Kidney tubule cell (primary cell): ENCODE results near the gene ORC5.
A peak's percentile ranks its signal among the peaks of the same experiment; 100 is the strongest.
"Not testable (repeated sequence)": the region's sequence is repeated elsewhere in the genome, so short reads cannot be mapped to it uniquely, and the experiment has no call there.

Experiments used
- DNase-seq: peaks from one replicate; pipeline ENCODE4 v3.0.0-alpha.2; 2018; ENCODE audit warnings: low spot score

The ORC5 gene

DNA sequence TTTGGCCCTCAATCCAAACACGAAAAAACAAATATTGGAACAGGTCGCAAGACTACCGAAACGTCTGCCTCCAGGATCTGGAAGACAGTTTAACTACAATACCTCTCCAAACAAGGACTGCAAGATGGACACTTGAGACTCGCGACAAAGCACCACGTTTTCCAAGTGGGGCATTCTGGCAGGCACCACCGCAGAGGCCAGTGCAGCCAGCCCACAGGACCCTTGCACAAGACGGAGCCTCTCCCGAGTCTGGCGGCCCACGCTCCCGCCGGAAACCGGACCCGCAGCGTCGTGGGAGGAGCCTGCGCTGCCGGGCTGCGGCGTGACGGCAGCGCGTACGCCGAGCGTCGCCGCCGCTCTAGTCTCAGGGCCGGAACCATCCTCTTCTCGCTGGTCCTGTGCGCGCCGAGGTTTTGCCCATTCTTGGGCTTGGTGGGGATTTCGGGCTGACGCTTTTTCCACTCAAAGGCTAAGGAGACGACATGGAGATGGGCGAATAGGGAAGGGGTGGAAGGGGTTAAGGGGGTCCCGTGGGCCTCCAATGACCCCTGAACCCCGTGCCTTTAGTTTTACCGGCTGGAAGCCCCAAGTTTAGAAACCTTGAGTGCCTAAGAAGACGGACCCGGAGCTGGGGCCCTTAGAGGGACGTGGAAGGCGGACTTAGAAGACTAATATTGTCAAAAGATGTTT, at the start of gene ORC5:
ORC5 (minus strand) TSS at position 283 of the 690 bp plus-strand sequence; CDS start at position 174, 109 bp downstream.
- DNase-seq: peak; percentile 86

DNA sequence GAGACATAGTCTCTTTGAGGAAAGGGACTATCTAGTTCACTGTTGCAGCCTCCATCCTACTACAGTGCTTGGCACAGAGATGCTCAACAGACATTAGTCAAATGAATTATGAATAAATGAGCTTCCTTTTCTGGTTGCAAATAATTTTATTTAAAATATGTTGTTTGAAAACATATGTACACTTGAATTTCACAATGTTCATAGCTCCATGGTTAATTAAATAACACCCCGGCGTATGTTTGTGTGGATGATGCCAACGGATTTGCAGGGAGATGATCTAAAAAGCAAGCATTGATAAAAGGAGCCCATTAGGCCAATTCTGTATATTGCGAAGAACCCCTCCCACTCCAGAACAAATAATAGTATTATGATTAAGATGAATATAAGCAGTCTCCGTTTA, 47.8 kb upstream of the ORC5 start:
- DNase-seq: no peak

DNA sequence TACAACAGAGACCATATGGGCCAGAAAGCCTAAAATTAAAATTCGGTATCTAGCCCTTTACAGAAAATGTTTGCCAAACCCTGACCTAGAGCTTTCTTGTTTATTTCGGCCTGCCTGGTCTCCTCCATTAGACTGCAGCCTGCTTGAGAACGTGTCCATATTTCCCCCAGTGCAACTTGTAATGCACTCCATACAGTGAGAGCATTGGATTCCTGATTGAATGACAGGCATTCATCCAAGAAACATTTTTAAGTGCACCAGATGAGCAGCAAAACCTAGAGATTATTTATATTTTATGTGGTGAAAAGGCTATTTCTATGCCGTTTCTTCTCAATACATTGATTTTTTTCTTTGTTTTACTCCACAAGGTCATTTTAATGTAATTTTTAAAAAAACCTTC, 47.4 kb upstream of the ORC5 start:
- DNase-seq: no peak

DNA sequence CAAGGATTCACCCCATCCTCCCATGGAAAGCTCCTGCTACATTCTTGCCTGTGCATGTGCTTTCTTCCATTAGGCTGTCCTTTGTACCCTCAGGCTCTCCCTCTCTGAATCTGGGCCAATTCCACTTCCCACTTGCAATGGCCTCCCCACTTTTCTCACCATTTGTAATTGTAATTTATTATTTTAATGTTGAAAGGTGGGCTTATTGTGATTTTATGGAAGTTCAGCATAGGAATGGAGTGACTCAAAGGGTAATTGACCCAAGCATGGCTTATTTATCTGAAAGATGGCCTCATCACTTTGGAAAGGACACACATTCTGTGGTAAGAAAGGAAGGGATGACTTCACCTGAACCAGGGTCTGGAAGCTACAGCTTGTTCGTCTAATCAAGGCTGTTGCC, 46.9 kb upstream of the ORC5 start:
- no peak for DNase-seq

DNA sequence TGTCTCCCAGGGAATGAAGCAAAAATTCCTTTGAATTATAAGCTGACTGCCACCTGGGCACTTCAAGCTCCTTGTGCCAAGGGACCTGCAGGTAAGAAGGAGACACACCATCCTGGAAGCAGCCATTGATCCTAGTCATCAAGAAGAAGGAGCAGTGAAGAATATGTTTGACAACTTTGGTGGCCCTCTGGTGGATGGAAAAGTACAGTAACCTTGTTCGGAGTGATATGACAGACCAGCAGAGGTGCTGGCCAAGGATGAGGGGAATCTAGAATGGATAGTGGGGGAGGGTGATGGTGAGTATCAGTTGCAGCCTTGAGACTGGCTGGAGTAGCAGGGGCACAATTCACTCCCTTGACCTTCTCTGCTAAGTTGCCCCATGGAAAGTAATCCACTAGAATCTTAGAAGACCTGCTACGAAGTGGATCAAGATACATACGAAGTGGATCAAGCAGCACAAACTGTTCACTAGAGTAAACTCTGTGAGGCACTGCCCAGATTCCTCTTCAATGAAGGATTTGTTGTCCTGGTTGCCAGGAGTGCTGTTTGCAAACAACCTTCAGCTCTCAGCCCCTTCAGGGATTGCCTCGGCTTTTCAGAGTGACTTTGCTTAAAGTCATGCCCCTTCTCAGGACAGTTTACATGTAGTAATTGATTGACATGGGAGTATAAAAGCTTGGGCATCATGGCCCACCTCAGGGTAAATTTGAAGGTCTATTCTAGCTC, 44.8 kb upstream of the ORC5 start:
- no peak for DNase-seq

DNA sequence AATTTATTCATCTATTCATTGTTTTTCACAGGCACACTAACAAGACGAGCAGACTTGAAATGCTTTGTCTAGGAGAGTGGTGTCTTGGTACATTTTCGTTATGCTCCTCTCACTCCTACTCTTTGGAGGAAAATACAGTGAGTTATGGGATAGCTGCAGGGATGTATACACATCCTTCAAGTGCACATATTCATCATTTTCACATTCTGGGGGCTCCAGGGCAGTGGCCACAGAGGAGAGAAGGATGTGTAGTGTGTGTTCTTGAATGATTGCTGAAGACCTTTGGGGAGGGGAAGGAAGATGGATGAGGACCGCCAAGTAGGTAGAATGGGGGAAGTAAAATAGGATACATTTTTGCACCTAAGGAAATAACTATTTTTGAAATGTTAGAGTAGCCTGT, 34.8 kb upstream of the ORC5 start:
- no peak for DNase-seq

DNA sequence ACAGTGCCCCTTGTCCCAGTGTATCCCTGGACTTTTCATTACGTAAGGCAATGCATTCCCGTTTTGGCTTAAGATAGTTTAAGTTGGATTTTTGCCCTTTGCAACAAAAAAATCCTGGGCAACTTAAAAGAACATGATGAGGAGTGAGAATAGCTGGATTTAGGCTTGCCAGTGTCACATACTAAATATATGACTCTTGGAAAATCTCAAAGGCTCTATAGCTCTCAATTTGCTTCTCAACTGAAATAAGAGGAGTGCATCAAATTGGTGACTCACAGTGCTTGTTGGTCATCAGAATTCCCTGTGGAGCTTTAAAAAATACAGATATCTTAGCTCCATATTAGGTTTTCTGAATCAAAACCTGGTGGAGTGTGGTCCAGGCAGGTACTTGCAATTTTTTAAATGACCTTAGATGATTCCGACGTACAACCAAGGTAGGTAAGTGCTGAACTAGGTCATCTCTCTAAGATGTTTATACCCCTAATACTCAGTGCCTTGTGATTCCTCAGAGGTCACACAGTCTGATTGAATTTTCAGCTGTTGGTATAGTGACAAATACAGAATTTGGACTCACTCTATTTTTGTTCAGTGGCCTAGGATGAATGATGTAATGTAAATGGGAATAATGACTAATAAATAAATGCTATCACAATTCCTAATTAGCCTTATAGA, 33.9 kb upstream of the ORC5 start:
- no peak for DNase-seq

DNA sequence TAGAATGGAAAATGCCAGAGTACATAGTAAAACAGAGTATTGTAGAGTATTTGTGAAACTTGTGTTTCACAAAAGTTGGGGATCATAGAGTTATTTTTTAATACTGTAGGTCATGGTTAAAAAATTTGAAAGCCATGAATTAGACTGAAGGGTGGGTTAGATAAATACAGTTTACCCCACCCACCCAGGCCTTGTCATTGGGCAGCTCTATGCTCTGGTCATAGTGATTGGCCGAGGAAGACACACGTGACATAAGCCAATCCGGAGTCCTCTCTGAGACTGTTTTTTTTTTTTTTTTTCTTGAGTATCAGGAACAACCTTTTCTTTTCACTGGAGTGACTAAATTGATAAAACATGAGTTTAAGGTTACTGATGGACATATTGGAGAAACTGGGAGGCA, 33.3 kb upstream of the ORC5 start:
- no peak for DNase-seq

DNA sequence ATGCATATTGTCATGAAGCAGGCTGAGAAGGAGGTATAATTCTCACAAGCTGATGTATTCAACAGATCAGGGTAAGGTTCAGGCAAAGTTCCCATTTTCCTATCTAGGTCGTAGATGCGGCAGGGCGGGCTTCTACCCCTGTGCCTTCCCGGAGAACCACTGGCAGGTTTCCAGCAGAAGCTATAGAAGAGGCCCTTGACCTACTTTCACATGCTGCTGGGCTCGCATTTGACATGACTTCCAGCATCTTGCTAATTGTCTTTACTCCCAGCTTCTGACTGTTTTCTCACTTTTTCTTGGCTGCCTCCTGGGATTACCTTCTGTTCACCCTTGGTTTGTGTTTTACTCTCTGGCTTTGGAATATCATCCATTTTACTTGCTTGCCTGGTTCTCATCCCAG, 32.6 kb upstream of the ORC5 start:
- no peak for DNase-seq

DNA sequence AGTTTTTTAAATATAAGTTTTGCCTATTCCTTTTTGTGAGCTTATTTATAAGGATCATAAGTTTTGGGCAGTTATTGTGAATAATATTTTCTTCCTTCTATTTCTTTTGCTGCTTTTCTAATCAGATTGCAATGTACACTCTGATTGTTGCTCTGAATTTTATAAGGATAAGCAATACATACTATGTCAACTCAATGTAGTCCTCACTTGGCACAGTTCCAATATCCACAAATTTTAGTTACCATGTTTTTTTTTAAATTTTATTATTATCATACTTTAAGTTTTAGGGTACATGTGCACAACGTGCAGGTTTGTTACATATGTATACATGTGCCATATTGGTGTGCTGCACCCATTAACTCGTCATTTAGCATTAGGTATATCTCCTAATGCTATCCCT, 27.2 kb upstream of the ORC5 start:
- DNase-seq: not testable (repeated sequence)

DNA sequence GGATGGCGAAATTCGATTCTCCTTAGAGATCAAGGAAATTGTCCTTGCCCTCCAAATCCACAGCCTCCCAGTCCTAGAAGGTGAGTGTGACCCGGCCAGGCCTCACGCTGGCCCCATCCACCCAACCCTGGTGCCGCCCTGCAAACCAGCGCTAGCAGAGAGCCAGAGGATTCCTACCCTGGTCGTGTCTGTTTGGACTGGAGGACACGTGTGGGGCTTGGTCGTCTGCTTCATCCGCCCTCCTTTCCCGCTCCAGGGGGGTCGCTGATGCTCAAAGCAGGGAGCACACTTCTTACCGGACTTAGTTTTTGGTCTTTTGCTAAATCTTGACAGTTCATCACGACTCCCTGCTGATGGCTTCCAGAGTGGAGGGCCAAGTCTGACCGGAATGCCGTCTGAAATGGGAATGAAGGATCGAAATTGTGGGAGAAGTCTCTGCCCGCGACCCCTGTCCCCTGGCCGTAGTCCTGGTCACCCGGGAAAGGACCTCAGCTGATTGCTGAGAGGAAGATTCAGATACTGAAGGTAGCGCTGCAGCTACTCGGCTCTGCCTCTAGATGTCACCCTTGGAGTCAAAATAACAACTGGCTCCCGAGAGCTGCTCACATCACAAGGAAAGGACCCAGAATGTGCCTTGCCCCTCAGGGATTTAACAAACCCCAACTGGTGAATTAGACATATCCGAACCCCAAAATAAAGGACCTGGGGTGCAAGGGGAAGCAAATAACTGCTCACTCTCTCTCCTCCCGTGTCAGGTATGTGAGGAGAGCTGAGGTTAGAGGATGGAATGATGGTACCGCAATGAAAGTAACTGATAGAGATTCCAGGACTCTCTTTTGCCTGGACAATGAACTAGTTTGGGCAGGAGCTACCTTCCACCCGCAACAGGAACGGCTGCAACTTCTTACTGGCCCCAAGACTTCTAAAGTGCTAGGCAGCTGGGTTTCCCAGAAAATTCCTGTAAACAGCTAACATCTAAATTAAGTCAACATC, 23.5 kb upstream of the ORC5 start:
- DNase-seq: peak; percentile 62

DNA sequence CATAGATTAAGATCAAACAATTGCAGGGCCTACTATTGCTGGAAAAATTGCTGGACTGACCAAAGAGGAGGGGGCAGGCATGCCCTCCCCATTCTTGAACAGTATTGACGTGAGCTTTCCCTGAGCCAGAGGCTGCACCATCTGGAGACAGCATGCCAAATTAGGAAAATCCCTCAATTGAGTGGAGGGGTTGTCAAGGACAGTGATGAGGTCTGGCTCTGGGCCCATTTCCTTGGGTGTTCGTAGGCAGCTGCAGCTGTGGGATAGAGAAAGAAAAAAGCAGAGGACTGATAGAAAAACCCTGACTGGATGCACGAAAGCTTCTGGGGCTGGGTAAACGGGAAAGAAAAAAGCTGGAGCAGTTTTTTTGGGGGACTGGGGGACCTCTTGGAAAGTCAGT, 22.8 kb upstream of the ORC5 start:
- no peak for DNase-seq

DNA sequence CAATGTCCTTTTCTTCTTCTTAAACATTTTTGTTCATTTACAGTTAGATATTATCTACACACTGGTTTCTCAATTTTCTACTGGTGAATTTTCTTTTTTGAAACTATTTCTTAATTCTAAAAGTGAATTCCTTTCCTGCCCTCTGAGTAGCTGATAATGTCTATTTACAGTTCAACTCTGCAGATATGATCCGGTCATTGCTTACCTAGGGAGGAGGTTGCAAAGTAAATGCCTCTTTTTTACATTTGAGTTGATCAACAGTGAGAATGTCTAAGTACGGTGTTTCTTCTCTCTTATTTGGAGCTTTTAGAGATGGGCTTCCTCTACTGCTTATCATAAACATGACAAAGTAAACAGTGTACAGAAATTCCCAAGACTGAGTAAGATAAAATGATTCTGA, 20.6 kb upstream of the ORC5 start:
- DNase-seq: no peak

DNA sequence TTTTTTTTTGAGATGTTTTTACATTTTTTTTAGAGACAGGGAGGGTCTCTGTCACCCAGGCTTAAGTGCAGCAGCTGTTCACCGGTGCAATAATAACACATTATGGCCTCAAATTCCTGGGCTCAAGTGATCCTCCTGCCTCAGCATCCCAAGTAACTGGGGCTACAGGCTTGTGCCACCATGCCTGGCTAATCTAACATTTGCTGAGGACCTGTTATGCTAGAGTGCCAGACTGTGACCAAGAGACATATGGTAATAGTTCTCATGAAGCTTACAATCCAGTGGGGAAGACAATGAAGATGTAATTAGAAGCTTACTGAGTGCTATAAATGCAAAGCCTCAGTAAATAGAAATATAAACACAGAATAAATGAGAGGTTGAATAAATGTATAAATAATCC, 17.6 kb upstream of the ORC5 start:
- DNase-seq: no peak

DNA sequence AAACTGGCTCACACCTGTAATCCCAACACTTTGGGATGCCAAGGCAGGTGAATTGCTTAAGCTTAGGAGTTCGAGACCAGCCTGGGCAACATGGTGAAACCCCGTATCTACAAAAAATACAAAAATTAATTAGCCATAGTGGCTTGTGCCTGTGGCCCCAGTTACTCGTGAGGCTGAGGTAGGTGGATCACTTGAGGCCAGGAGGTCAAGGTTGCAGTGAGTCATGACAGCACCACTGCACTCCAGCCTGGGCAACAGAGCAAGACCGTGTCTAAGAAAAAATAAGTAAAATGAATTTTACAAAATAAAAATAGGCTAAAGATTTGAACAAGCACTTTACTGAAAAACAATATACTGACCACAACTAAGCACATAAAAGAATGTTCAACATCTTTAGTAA, 9.8 kb upstream of the ORC5 start:
- DNase-seq: peak; percentile 22

DNA sequence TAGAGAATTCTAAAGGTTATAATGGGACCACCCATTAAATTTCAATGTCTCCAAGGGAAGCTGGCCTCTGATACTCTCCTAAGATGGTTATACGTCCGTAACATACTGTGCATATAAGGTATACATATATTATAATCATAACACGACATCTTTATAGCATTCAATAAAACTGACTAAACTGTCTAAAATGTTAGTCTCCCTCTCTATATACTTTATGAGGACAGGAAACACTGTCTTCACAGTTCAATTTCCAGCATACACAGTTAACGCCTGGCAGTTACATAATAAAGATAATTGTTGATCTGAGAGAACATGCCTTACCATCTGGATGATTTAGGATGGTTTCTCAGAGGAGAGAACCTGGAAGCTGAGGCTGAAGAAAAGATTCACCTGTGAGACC, 1.2 kb upstream of the ORC5 start:
- DNase-seq: no peak

DNA sequence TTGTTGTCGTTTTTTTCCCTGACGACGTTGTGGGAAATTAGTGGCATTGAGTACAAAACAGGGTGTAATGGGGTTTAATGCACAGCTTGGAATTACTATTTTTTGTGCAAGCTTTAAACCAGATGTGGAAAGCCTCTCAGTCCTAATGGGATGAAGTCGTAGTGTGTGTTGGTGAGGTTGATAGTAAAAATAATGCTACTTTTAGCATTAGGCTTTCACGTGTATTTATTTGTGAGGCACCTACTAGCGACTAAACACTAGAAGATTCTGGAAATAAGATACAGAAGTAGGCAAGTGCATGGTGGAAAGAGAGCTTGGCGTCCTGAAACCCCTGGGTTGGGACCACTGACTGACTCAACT, 588 bp upstream of the ORC5 start:
- DNase-seq: no peak

DNA sequence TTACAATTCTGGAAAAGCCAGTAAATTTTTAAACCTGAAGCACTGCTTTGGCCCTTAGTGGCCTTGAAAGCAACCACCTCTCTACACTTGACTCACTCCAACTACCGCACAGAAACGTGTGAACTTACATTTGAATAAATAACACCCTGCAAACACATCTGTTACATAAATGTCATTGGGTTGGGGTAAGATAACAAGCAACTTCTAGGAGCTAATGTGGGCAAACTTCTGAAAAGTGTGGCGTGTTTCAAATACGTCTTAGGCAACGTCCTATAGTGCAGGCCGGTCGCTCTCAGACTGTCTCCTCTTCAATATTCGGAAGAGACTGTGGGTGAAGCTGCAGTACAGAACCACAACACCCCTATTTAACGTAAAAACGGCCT, 474 bp downstream of the ORC5 start:
- DNase-seq: peak; percentile 31

DNA sequence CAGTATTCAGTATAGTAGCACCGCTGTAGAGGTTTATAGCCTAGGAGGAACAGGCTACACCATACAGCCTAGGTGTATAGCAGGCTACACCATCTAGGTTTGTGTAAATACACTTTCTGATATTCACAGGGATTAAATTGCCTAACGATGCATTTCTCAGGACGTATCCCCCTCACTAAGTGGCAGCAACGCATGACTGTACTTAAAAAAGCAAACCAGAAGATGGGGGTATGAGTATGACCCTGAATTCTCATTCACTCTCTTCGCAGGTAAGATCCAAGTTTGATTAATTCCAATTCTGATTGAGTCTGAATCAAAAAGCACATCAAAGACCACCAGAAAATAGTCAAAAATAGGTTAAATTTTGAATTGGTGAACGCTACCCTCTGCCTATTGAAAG, 972 bp downstream of the ORC5 start:
- peak; percentile 3 for DNase-seq

DNA sequence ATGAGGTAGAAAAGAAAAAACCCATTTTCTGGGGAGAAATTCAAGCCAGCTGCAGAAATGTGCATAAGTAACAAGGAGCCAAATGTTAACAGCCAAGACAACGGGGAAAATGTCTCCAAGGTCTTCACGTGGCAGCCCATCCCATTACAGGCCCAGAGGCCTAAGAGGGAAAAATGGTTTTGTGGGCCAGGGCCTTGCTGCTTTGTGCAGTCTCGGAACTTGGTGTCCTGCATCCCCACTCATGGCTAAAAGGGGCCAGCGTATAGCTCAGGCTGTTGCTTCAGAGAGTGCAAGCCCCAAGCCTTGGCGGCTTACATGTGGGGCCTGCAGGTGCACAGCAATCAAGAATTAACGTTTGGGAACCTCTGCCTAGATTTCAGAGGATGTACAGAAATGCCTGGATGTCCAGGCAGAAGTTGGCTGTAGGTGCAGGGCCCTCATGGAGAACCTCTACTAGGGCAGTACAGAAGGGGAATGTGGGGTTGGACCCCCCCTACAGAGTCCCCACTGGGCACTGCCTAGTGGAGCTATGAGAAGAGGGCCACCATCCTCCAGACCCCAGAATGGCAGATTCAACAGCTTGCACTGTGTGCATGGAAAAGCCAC, 9.0 kb downstream of the ORC5 start:
- no peak for DNase-seq

DNA sequence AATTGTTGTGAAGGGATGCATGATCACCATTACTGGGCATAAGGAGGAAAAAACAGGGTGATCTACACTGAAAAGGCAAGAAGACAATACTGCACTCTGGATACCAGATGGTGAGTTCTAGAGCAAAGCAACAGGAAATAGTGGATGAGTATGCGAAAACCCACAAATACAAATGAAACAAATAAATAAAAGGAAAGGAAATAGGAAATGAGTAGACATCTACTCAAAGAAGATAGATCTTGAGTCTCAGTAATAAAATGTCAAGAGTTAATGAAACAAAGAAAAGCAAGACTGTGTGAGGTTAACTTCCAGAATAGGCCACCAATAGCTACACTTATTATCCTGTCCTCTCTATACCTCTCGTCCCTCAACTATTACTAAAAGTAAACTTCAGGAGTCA, 11.7 kb downstream of the ORC5 start:
- no peak for DNase-seq

DNA sequence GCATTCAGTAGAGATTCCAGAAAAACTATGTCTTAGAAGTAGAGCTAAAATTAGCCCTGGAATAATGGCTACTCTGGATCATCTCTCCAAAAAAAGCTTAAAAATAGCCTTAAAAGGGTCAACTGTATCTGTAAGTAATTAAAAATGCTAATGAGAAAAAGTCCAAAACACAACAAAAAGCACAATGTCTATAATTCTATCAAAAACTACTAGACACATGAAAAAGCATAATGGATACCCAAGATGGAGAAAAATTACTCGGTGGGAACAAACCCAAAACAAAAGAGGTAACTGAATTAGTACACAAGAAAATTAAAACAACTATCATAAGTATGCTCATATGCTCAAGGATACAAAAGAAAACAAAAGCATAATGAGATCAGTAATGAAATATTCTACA, 15.4 kb downstream of the ORC5 start:
- DNase-seq: no peak
